ENCODE measurements around the gene PCK2. TPM values are rescaled to one million over a fixed set of nuclear protein-coding genes. Genes with fewer than 3 reads are reported as not detected.
A peak's percentile ranks its signal among the peaks of the same experiment; 100 is the strongest.

PCK2 gene
- total and polyA plus RNA-seq, 2 of the 13 experiments (the other 11 are each of a cell fraction or from before 2014, with no cell fraction given) = 129 to 272 TPM

DNA sequence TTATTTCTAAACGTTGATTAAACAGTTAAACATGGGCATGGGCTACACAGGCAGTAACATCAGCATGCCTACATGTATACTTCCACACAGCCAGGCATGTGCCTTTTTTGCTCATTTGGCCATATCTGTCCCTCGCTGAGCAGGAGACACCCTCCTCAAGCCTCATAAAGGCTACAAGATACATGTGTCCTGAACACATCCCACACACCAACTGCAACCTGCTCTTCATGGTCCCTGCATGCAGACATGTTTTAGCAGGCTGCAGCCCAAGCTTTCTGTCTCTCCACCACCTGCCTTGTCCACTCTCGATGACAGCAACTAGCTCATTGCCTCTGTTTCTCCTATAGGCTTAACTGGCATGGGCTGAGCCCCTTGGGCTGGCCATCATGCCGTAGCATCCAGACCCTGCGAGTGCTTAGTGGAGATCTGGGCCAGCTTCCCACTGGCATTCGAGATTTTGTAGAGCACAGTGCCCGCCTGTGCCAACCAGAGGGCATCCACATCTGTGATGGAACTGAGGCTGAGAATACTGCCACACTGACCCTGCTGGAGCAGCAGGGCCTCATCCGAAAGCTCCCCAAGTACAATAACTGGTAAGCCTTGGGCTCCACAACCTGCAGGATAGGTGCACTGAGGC is 2.6 kb downstream of the PCK2 start (continued):
- TF ChIP-seq, protein P1, sequence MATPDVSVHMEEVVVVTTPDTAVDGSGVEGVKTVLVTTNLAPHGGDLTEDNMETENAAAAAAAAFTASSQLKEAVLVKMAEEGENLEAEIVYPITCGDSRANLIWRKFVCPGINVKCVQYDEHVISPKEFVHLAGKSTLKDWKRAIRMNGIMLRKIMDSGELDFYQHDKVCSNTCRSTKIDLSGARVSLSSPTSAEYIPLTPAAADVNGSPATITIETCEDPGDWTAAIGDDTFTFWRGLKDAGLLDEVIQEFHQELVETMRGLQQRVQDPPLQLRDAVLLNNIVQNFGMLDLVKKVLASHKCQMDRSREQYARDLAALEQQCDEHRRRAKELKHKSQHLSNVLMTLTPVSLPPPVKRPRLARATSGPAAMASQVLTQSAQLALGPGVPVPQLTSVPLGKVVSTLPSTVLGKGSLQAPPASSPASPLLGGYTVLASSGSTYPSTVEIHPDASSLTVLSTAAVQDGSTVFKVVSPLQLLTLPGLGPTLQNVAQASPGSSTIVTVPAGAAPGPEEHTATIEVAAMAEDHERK (CRISPR knock-in tag; IDR thresholded peaks at IDR 0.05; ENCODE audit: low read depth) = no peak
- TF ChIP-seq ZNF274 (CRISPR knock-in tag; IDR thresholded peaks at IDR 0.05) = no peak
- TF ChIP-seq SP5 (CRISPR knock-in tag; IDR thresholded peaks at IDR 0.05; ENCODE audit: borderline replicate concordance, low read depth) = 0 out of 2 replicates have a peak, but pooled peaks have one; percentile 12
- no peak for TF ChIP-seq POGZ (CRISPR knock-in tag; IDR thresholded peaks at IDR 0.05)
- TF ChIP-seq, protein P2, sequence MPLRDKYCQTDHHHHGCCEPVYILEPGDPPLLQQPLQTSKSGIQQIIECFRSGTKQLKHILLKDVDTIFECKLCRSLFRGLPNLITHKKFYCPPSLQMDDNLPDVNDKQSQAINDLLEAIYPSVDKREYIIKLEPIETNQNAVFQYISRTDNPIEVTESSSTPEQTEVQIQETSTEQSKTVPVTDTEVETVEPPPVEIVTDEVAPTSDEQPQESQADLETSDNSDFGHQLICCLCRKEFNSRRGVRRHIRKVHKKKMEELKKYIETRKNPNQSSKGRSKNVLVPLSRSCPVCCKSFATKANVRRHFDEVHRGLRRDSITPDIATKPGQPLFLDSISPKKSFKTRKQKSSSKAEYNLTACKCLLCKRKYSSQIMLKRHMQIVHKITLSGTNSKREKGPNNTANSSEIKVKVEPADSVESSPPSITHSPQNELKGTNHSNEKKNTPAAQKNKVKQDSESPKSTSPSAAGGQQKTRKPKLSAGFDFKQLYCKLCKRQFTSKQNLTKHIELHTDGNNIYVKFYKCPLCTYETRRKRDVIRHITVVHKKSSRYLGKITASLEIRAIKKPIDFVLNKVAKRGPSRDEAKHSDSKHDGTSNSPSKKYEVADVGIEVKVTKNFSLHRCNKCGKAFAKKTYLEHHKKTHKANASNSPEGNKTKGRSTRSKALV (CRISPR knock-in tag; IDR thresholded peaks at IDR 0.05) = no peak
- TF ChIP-seq, protein P3, sequence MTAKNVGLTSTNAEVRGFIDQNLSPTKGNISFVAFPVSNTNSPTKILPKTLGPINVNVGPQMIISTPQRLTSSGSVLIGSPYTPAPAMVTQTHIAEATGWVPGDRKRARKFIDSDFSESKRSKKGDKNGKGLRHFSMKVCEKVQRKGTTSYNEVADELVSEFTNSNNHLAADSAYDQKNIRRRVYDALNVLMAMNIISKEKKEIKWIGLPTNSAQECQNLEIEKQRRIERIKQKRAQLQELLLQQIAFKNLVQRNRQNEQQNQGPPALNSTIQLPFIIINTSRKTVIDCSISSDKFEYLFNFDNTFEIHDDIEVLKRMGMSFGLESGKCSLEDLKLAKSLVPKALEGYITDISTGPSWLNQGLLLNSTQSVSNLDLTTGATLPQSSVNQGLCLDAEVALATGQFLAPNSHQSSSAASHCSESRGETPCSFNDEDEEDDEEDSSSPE (CRISPR knock-in tag; IDR thresholded peaks at IDR 0.05) = no peak
- no peak for TF ChIP-seq FOSL1 (CRISPR knock-in tag; IDR thresholded peaks at IDR 0.05; ENCODE audit: borderline replicate concordance)
- TF ChIP-seq, protein P4, sequence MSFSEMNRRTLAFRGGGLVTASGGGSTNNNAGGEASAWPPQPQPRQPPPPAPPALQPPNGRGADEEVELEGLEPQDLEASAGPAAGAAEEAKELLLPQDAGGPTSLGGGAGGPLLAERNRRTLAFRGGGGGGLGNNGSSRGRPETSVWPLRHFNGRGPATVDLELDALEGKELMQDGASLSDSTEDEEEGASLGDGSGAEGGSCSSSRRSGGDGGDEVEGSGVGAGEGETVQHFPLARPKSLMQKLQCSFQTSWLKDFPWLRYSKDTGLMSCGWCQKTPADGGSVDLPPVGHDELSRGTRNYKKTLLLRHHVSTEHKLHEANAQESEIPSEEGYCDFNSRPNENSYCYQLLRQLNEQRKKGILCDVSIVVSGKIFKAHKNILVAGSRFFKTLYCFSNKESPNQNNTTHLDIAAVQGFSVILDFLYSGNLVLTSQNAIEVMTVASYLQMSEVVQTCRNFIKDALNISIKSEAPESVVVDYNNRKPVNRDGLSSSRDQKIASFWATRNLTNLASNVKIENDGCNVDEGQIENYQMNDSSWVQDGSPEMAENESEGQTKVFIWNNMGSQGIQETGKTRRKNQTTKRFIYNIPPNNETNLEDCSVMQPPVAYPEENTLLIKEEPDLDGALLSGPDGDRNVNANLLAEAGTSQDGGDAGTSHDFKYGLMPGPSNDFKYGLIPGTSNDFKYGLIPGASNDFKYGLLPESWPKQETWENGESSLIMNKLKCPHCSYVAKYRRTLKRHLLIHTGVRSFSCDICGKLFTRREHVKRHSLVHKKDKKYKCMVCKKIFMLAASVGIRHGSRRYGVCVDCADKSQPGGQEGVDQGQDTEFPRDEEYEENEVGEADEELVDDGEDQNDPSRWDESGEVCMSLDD (CRISPR knock-in tag; IDR thresholded peaks at IDR 0.05; ENCODE audit: borderline replicate concordance) = no peak
- no peak for TF ChIP-seq ZNF737 (CRISPR knock-in tag; IDR thresholded peaks at IDR 0.05; ENCODE audit: borderline replicate concordance)
- TF ChIP-seq THYN1 (CRISPR knock-in tag; IDR thresholded peaks at IDR 0.05; ENCODE audit: borderline replicate concordance, low read depth) = no peak
- TF ChIP-seq ZNF180 (CRISPR knock-in tag; IDR thresholded peaks at IDR 0.05; ENCODE audit: borderline replicate concordance, low read depth) = no peak
- TF ChIP-seq PPARG (CRISPR knock-in tag; conservative IDR thresholded peaks at IDR 0.05) = no peak
- TF ChIP-seq, protein P5, sequence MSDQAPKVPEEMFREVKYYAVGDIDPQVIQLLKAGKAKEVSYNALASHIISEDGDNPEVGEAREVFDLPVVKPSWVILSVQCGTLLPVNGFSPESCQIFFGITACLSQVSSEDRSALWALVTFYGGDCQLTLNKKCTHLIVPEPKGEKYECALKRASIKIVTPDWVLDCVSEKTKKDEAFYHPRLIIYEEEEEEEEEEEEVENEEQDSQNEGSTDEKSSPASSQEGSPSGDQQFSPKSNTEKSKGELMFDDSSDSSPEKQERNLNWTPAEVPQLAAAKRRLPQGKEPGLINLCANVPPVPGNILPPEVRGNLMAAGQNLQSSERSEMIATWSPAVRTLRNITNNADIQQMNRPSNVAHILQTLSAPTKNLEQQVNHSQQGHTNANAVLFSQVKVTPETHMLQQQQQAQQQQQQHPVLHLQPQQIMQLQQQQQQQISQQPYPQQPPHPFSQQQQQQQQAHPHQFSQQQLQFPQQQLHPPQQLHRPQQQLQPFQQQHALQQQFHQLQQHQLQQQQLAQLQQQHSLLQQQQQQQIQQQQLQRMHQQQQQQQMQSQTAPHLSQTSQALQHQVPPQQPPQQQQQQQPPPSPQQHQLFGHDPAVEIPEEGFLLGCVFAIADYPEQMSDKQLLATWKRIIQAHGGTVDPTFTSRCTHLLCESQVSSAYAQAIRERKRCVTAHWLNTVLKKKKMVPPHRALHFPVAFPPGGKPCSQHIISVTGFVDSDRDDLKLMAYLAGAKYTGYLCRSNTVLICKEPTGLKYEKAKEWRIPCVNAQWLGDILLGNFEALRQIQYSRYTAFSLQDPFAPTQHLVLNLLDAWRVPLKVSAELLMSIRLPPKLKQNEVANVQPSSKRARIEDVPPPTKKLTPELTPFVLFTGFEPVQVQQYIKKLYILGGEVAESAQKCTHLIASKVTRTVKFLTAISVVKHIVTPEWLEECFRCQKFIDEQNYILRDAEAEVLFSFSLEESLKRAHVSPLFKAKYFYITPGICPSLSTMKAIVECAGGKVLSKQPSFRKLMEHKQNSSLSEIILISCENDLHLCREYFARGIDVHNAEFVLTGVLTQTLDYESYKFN (CRISPR knock-in tag; conservative IDR thresholded peaks at IDR 0.05) = no peak
- 0 out of 2 replicates have a peak, but pooled peaks have one; percentile 31 for TF ChIP-seq FOXO1 (CRISPR knock-in tag; IDR thresholded peaks at IDR 0.05)
- TF ChIP-seq DPF2 (CRISPR knock-in tag; IDR thresholded peaks at IDR 0.05; ENCODE audit: borderline replicate concordance, low read depth) = no peak
- no peak for TF ChIP-seq TAF1 (CRISPR knock-in tag; IDR thresholded peaks at IDR 0.05)
- no peak for TF ChIP-seq SOX6 (IDR thresholded peaks at IDR 0.05)
- peak; percentile 42; the same call in 1 of the 2 replicates for TF ChIP-seq SOX6 (CRISPR knock-in tag; IDR thresholded peaks at IDR 0.05)
- no peak for TF ChIP-seq ZNF235 (CRISPR knock-in tag; IDR thresholded peaks at IDR 0.05; ENCODE audit: borderline replicate concordance)
